ENCODE data around the gene LRRC74B. TPM values are rescaled to one million over a fixed set of nuclear protein-coding genes. Genes with fewer than 3 reads are reported as not detected.

LRRC74B gene
- total RNA-seq, 2 donors from 2014 or later: not detected

GRCh38 chr22:20998411-20999336 is 47.1 kb upstream of the LRRC74B start:
- intact Hi-C loops (cut with DNase I): no loop called here
- WGBS, 2 donors: 53 to 67% methylated on average over 4 to 7 of the region's 7 CpGs
- Histone ChIP-seq H3K36me3 (replicated peaks in 1 of 2; ENCODE audit: insufficient read depth in 1 of 2, low read depth in 2 of 2) (peaks cover 0 to 9% of the 10 kb centered on the region in 2 donors), H3K9me3 (no peaks in the 10 kb centered on the region), H3K27ac (peak overlapping the region in 1 of 4 donors; percentile 0), H3K27me3 (no peaks in the 10 kb centered on the region), H3K4me3 (no peak overlapping the region), H3K4me1 (peaks cover 31% of the 10 kb centered on the region)
- no peak for ATAC-seq
- DNase-seq: no peak
- TF ChIP-seq POLR2A (IDR thresholded peaks at IDR 0.05) (peak in 1 of 3 donors; percentile 9), CTCF (IDR thresholded peaks at IDR 0.05) (no peak)

GRCh38 chr22:20999350-21000206 is 46.2 kb upstream of the LRRC74B start:
- WGBS, 2 donors: 90% methylated on average over 16 to 24 of the region's 27 CpGs
- H3K9me3 ChIP-seq: no peaks in the 10 kb centered on the region
- ATAC-seq (no peak), DNase-seq (no peak)
- H3K4me1 ChIP-seq: peaks cover 35% of the 10 kb centered on the region
- no peak overlapping the region for H3K27ac ChIP-seq
- H3K4me3 ChIP-seq: no peak overlapping the region
- TF ChIP-seq CTCF (IDR thresholded peaks at IDR 0.05) (no peak), POLR2A (IDR thresholded peaks at IDR 0.05) (no peak)
- intact Hi-C loops (cut with DNase I): no loop called here
- H3K27me3 ChIP-seq: no peaks in the 10 kb centered on the region
- peaks cover 0 to 6% of the 10 kb centered on the region in 2 donors for H3K36me3 ChIP-seq (replicated peaks in 1 of 2; ENCODE audit: insufficient read depth in 1 of 2, low read depth in 2 of 2)

- no peak overlapping the region for H3K4me3 ChIP-seq
- peaks cover 35% of the 10 kb centered on the region for H3K4me1 ChIP-seq
- ATAC-seq: no peak
- DNase-seq: no peak
- 43 to 46% methylated on average over 19 to 22 of the region's 22 CpGs for WGBS, 2 donors
- TF ChIP-seq CTCF (IDR thresholded peaks at IDR 0.05) (no peak), POLR2A (IDR thresholded peaks at IDR 0.05) (no peak)
- H3K27me3 ChIP-seq: no peaks in the 10 kb centered on the region
- H3K9me3 ChIP-seq: no peaks in the 10 kb centered on the region
- H3K27ac ChIP-seq: peak overlapping the region in 3 of 4 donors; percentile 96 to 99 (median 98)
- H3K36me3 ChIP-seq (replicated peaks in 1 of 2; ENCODE audit: insufficient read depth in 1 of 2, low read depth in 2 of 2): peaks cover 0 to 5% of the 10 kb centered on the region in 2 donors
- intact Hi-C loops (cut with DNase I): no loop called here
Observed at GRCh38 chr22:21000207-21000986, 45.3 kb upstream of the LRRC74B start.

- no peaks in the 10 kb centered on the region for H3K27me3 ChIP-seq
- intact Hi-C loops (cut with DNase I): no loop called here
- peak overlapping the region; percentile 96 to 99 (median 98) for H3K27ac ChIP-seq
- peak overlapping the region; percentile 24 to 68 for H3K4me3 ChIP-seq
- TF ChIP-seq POLR2A (IDR thresholded peaks at IDR 0.05) (no peak), CTCF (IDR thresholded peaks at IDR 0.05) (no peak)
- ATAC-seq: no peak
- DNase-seq: no peak
- peaks cover 35% of the 10 kb centered on the region for H3K4me1 ChIP-seq
- peaks cover 0 to 5% of the 10 kb centered on the region in 2 donors for H3K36me3 ChIP-seq (replicated peaks in 1 of 2; ENCODE audit: insufficient read depth in 1 of 2, low read depth in 2 of 2)
- 2% methylated on average over 26 of the region's 26 CpGs; no CpG with 5 or more reads in 1 of the 2 donors for WGBS, 2 donors
- no peaks in the 10 kb centered on the region for H3K9me3 ChIP-seq
Observed at GRCh38 chr22:21000987-21001600, 44.7 kb upstream of the LRRC74B start.
